K562 (cell line): Measurements from ENCODE around the gene TTC16. TPM values are rescaled to one million over a fixed set of nuclear protein-coding genes. Genes with fewer than 3 reads are reported as not detected.

ENCODE experiments used
- CBX5 ChIP-seq: IDR thresholded peaks from 2 replicates; pipeline ENCODE4 v1.6.1; 2014; ENCODE audit warnings: low read depth, borderline replicate concordance
- CCAR2 ChIP-seq: fragments of 200-400 bp; formaldehyde crosslinking; IDR thresholded peaks from 2 replicates; pipeline ENCODE4 v1.6.1; 2017; ENCODE audit warnings: mild to moderate bottlenecking, low read depth, low read length
- ERF ChIP-seq: fragments of 450-650 bp; formaldehyde crosslinking; IDR thresholded peaks from 2 replicates; pipeline ENCODE4 v1.4.0; 2020; ENCODE audit warnings: mild to moderate bottlenecking, mixed read lengths
- ESRRA ChIP-seq: fragments of 450-650 bp; IDR thresholded peaks from 2 replicates; pipeline ENCODE4 v1.6.1; 2014; ENCODE audit warnings: low read depth, mild to moderate bottlenecking, moderate library complexity, borderline replicate concordance
- EZH2 ChIP-seq: IDR thresholded peaks from 2 replicates; pipeline ENCODE4 v1.6.1; 2012; ENCODE audit warnings: low read depth, mild to moderate bottlenecking, inconsistent platforms, low read length, borderline replicate concordance
- FOSL1 ChIP-seq: fragments of 200-800 bp; sonication (Bioruptor generic); conservative IDR thresholded peaks from 2 replicates; pipeline ENCODE4 v1.6.1; 2016; ENCODE audit warnings: missing genetic modification characterization, missing compliant biosample characterization
- GATA2 ChIP-seq: sonication (generic); formaldehyde crosslinking; IDR thresholded peaks from 2 replicates; pipeline ENCODE4 v1.4.0; 2020; ENCODE audit warnings: mild to moderate bottlenecking, missing genetic modification reagents
- GTF3C2 ChIP-seq: IDR thresholded peaks from 3 replicates; pipeline ENCODE4 v1.6.1; 2011; ENCODE audit warnings: borderline replicate concordance, mild to moderate bottlenecking, moderate library complexity; ENCODE audit not compliant: insufficient read length; ENCODE audit errors: extremely low read depth
- HNRNPH1 ChIP-seq: fragments of 200-400 bp; formaldehyde crosslinking; optimal IDR thresholded peaks from 2 replicates; pipeline ENCODE3; 2017; ENCODE audit warnings: low read depth, mild to moderate bottlenecking, low read length, moderate library complexity
- NEUROD1 ChIP-seq: fragments of 150-350 bp; IDR thresholded peaks from 2 replicates; pipeline ENCODE4 v1.6.1; 2014; ENCODE audit warnings: borderline replicate concordance, low read length, low read depth; ENCODE audit not compliant: partially characterized antibody
- NR4A1 ChIP-seq, 2 experiments: fragments of 250-450 bp in 1 of 2; fragments of 450-650 bp in 1 of 2; sonication (Bioruptor Pico) in 1 of 2; IDR thresholded peaks; 2 replicates each; pipeline versions ENCODE4 v1.4.0 to v1.6.1; 2016 to 2020; ENCODE audit warnings: mild to moderate bottlenecking in 2 of 2, missing compliant biosample characterization in 1 of 2, missing genetic modification characterization in 1 of 2, moderate library complexity in 1 of 2
- POLR2AphosphoS2 ChIP-seq: IDR thresholded peaks from 2 replicates; pipeline ENCODE4 v1.6.1; 2012; ENCODE audit warnings: low read length, improper control_type of control experiment
- PURB ChIP-seq: sonication (generic); formaldehyde crosslinking; IDR thresholded peaks from 2 replicates; pipeline ENCODE4 v1.9.0; 2021; ENCODE audit warnings: low read depth, mild to moderate bottlenecking, missing genetic modification reagents
- SMAD4 ChIP-seq: fragments of 250-450 bp; sonication (Bioruptor Pico); conservative IDR thresholded peaks from 2 replicates; pipeline ENCODE4 v1.8.0; 2021; ENCODE audit warnings: inconsistent platforms, mild to moderate bottlenecking, moderate library complexity
- SMARCA4 ChIP-seq: fragments of 450-650 bp; IDR thresholded peaks from 2 replicates; pipeline ENCODE4 v1.6.1; 2016
- TAF15 ChIP-seq: fragments of 200-400 bp; formaldehyde crosslinking; IDR thresholded peaks from 2 replicates; pipeline ENCODE4 v1.6.1; 2017; ENCODE audit warnings: mild to moderate bottlenecking, low read depth, low read length, moderate library complexity
- TAL1 ChIP-seq: fragments of 450-650 bp; IDR thresholded peaks from 2 replicates; pipeline ENCODE4 v1.6.1; 2016; ENCODE audit warnings: mild to moderate bottlenecking
- ZNF175 ChIP-seq: fragments of 200-800 bp; sonication (Bioruptor generic); IDR thresholded peaks from 2 replicates; pipeline ENCODE4 v1.6.1; 2016; ENCODE audit warnings: low read depth, mild to moderate bottlenecking, missing genetic modification characterization, missing compliant biosample characterization
- ZNF274 ChIP-seq: IDR thresholded peaks from 2 replicates; pipeline ENCODE4 v1.6.1; 2011; ENCODE audit warnings: low read depth, mild to moderate bottlenecking, low read length, moderate library complexity, borderline replicate concordance
- ZNF785 ChIP-seq: fragments of 250-450 bp; sonication (Bioruptor Pico); IDR thresholded peaks from 2 replicates; pipeline ENCODE4 v1.4.0; 2020; ENCODE audit warnings: mild to moderate bottlenecking
- polyA plus RNA-seq, 8 experiments: library from polyadenylated mRNA; depleted of rRNA in 4 of 8; stranded (reverse) in 5 of 8; unstranded in 3 of 8; fragments of >200 nt; fragmentation: Nextera tagmentation in 2 of 8; fragmentation: Illumina TruSeq in 1 of 8; extraction: Ambion mirVana in 2 of 8; extraction: Trizol in 1 of 8; gene quantifications; 2 replicates each; pipeline versions ENCODE4 v1.2.1 to v1.2.3, GENCODE V29; 2011 to 2014; ENCODE audit warnings: inconsistent platforms in 1 of 8, missing spikeins in 1 of 8
- total RNA-seq, 7 experiments: library from RNA; depleted of rRNA in 6 of 7; stranded (reverse); fragments of >200 nt in 6 of 7; fragmentation: Illumina TruSeq in 2 of 7; extraction: Trizol in 2 of 7; gene quantifications; 2 replicates each; pipeline versions ENCODE4 v1.2.1 to v1.2.3, GENCODE V29; 2011 to 2021; ENCODE audit warnings: low replicate concordance in 1 of 7
- TF ChIP-seq, protein P1 (sequence below): sonication (generic); formaldehyde crosslinking; IDR thresholded peaks from 2 replicates; pipeline ENCODE4 v1.4.0; 2020; ENCODE audit warnings: mild to moderate bottlenecking, missing genetic modification reagents
- TF ChIP-seq, protein P2 (sequence below): sonication (generic); formaldehyde crosslinking; IDR thresholded peaks from 2 replicates; pipeline ENCODE4 v1.8.0; 2022; ENCODE audit warnings: mild to moderate bottlenecking, missing genetic modification reagents

Gene TTC16
- total and polyA plus RNA-seq, 9 of the 15 experiments (the other 6 are each of a cell fraction or from before 2014, with no cell fraction given) = 0.11 TPM; not detected in 8

DNA sequence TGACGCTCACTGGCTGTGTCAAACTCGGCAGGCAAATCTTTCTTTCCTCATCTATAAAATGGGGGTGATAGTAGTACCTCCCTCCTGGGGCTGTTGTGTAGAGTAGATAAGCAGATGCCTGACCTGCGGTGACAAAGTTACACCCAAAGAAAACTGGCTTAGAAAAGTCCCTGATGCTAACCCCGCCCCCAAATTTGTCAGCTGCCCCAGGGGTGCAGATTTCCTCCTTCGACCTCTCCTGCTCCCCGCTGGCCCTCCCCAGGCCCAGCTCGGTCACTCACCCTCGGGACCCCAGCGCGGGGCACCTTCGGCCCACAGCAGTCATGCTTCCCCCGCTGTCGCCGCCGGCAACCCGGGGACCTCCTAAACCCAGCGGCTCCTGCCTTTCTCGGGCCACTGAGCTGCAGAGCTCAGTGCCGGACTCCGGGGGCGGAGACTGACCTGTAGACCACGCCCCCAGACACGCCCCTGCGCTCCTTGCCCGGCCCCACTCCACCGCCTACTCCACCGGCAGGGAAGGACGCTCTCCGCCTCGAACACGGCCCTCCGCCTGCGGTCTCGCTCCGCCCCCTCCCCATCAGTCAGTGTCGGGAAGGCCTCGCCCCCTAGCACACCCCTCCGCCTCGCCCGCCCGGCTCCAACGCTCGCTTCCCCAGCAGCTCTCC, 55.2 kb downstream of the TTC16 start (continued):
- TF ChIP-seq, protein P1, sequence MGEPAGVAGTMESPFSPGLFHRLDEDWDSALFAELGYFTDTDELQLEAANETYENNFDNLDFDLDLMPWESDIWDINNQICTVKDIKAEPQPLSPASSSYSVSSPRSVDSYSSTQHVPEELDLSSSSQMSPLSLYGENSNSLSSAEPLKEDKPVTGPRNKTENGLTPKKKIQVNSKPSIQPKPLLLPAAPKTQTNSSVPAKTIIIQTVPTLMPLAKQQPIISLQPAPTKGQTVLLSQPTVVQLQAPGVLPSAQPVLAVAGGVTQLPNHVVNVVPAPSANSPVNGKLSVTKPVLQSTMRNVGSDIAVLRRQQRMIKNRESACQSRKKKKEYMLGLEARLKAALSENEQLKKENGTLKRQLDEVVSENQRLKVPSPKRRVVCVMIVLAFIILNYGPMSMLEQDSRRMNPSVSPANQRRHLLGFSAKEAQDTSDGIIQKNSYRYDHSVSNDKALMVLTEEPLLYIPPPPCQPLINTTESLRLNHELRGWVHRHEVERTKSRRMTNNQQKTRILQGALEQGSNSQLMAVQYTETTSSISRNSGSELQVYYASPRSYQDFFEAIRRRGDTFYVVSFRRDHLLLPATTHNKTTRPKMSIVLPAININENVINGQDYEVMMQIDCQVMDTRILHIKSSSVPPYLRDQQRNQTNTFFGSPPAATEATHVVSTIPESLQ = no peak
- TF ChIP-seq NR4A1 (CRISPR knock-in tag; IDR thresholded peaks at IDR 0.05) (no peak), NR4A1 (tag; IDR thresholded peaks at IDR 0.05) (no peak), PURB (CRISPR knock-in tag) (no peak), CCAR2 (no peak), GATA2 (CRISPR knock-in tag) (peak; percentile 40; the same call in 1 of the 2 replicates), SMAD4 (CRISPR knock-in tag) (no peak), EZH2 (no peak), SMARCA4 (peak; percentile 35; the same call in 1 of the 2 replicates), TAL1 (peak; percentile 49; the same call in 1 of the 2 replicates), POLR2AphosphoS2 (no peak), TAF15 (no peak), ZNF274 (no peak), HNRNPH1 (no peak), ZNF175 (no peak), NEUROD1 (no peak), CBX5 (no peak), GTF3C2 (no peak), ERF (CRISPR knock-in tag) (no peak), ESRRA (peak; percentile 76; the same call in 1 of the 2 replicates), ZNF785 (CRISPR knock-in tag) (no peak), FOSL1 (tag) (no peak)
- TF ChIP-seq, protein P2, sequence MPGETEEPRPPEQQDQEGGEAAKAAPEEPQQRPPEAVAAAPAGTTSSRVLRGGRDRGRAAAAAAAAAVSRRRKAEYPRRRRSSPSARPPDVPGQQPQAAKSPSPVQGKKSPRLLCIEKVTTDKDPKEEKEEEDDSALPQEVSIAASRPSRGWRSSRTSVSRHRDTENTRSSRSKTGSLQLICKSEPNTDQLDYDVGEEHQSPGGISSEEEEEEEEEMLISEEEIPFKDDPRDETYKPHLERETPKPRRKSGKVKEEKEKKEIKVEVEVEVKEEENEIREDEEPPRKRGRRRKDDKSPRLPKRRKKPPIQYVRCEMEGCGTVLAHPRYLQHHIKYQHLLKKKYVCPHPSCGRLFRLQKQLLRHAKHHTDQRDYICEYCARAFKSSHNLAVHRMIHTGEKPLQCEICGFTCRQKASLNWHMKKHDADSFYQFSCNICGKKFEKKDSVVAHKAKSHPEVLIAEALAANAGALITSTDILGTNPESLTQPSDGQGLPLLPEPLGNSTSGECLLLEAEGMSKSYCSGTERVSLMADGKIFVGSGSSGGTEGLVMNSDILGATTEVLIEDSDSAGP (CRISPR knock-in tag) = no peak
